GM18498 (cell line): ENCODE results near the gene CUX1.
"Not testable (repeated sequence)": the region's sequence is repeated elsewhere in the genome, so short reads cannot be mapped to it uniquely, and the experiment has no call there.

Source experiments
- ATAC-seq: cut with Tn5 transposase; IDR thresholded peaks from one replicate; pipeline ENCODE4 v1.9.1; 2021; ENCODE audit warnings: mild to moderate bottlenecking, moderate library complexity; ENCODE audit not compliant: unreplicated experiment

The CUX1 gene

DNA sequence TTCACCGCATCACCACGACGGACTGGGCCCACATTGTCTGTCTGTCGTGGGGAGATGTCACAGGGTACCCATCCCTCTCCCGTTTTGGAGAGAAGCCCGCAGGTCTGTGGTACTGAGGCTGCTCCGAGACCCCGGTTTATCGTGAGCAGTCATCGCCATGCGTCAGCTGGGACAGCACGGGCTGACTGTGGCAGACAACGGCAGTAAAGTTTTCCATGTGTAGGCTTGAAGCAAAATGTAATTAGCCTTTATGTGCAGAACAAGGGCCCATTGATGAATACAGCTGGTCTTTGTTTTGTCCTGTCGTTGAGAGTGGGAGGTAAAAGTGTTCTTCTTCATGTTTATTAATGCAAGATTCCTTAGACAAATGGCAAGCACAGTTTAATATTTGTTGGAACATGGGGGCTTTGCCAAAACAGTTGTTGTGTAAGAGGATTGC lies 301.8 kb downstream of the CUX1 start:
- ATAC-seq, result no peak

DNA sequence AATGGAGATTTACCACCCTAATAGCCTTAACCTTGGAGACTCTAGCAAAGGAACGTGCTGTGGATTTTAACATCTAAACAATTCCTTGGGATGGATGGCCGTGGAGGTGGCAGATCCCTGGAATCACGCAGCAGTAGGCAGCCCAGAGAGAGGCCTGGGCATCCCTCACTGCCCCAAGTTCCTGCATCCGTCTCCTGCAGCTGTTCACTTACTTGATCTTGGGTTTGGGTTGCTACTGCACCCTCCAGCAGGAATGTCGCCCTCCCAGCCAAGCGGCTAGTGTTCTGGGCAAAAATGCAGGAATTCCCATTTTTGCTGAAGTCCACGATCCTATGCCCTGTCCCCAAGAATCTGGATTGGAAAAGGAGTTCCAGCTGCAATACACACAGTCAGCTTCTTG lies 302.5 kb downstream of the CUX1 start:
- no peak for ATAC-seq

DNA sequence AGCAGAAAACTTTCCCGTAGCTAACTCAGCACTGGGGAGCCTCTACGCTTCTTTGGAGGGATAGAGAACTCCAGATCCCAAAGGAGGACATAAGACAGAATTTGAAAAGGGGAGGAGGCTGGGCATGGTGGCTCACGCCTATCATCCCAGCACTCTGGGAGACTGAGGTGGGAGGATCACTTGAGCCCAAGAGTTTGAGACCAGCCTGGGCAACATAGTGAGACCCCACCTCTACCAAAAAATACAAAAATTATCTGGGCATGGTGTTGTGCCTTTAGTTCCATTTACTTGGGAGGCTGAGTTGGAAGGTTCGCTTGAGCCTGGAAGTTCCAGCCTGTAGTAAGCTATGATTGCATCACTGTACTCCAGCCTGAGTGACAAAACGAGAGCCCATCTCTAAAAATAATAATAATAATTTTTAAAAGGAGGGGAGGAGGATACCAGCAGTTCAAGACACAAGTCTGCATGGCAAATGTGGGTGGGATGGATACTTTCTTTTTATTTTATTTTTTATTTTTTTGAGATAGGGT lies 303.3 kb downstream of the CUX1 start:
- ATAC-seq, result no peak

DNA sequence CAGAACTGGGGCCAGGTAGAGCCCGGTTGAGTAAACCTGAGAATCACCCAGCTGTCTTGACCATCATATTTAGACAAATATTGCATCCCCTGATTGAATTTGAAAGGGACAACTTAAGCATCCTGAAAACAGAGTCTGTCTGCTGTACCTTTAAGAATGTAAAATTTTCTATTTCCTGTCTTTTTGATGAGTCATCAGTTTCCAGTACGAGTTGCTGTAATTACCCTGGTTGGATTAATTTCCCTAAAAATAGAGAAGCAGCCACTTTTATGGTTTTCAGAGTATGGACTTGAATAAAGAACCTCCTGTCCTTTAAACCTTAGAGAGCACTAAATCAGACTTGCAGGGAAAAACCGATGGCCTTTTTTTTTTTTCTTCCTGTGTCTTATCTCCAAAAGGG lies 304.6 kb downstream of the CUX1 start:
- no peak for ATAC-seq

DNA sequence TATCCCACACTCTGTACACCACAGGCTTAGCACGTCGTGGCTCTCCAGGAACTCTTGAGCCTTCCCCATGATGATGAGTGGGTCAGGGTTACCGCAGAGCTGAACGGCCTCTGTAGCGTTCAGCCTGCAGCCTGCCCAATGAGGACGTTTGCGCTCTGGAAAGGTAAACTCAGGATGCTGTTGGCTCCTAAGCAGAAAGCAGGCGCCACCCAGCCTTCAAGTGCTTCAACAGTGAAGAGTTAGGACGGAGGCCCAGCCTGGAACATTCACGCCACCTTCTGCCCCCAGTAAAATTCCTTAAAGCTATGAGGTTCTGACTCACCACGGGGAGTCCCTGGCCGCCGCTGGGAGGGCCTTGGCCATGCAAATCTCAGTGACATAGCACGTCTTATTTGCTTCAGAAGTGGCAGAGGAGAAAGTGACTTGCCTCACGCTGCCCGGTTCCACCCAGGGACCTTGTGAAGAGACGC lies 307.7 kb downstream of the CUX1 start:
- ATAC-seq, result no peak

DNA sequence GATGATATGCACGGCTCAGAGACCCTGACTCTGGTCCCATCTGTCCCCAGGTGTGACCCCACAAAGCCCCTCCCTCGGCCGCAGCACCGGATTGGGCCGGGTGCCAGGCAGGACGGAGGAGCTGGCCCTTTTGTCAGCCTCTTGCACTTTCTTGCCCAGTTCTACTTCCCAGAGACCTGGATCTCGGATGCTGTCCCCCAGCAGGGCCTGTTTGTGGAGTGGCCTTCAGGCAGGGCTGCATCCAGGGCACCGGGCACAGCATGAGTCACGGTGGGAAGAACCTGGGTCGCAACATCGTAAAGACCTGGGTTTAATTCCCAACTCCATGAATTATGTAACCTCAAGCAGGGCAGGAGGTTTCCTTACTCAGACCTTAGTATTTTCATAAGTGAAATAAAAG lies 310.9 kb downstream of the CUX1 start:
- ATAC-seq, result no peak

DNA sequence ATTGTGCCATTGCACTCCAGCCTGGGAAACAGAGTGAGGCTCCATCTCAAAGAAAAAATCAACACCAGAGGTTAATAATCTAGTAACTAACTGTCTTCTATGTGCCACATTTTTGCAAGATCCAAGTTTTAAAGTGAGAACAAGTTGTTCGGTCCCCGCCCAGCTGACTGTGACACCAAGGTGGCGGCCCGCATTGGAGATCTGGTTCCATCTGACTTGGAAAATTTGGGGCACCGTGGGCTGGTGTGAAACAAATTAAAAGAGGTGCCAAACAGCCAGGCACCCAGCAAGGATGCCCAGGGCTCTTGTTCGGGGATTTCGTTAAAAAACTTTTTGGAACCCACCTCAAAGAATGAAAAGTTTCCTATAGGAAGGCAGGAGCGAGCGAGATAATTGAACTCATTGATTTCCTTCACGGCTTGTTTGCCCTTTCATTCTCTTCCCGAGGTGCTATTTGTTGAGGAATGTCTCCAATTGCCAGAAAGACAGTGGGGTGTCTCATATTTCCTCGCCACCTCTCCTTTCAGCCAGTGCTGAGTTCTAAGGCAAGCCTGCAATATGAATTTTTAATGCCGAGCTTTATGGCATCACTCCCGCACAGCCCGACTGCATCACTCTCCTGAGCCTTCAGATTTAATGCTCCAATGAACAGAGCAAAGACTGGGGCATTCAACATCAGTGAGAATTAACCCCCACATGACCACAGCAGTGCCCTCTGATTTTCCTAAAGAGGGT lies 312.4 kb downstream of the CUX1 start:
- no peak for ATAC-seq

DNA sequence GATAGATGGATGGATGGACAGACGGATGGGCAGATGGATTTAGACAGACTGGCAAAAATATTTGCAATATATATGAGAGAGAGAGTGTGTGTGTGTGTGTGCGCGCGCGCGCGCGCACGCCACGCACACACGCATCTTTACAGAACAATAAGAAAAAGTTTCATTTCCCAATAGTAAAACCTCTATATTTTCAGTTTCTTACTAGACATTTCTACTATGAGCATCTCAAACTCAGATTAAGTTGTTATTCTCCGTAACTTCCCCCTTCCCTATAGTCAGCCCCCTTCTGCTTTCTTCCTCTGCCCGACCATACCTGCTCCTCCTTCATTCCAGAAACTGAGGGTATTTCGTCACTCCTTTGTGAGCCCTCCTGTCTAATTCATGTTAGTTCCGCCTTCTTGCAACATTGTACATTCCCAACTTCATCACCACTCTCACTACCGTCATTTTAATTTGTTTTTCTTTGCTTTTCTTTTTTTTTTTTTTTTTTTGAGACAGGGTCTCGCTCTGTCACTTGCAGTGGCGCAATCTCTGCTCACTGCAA lies 314.9 kb downstream of the CUX1 start:
- ATAC-seq, result no peak

DNA sequence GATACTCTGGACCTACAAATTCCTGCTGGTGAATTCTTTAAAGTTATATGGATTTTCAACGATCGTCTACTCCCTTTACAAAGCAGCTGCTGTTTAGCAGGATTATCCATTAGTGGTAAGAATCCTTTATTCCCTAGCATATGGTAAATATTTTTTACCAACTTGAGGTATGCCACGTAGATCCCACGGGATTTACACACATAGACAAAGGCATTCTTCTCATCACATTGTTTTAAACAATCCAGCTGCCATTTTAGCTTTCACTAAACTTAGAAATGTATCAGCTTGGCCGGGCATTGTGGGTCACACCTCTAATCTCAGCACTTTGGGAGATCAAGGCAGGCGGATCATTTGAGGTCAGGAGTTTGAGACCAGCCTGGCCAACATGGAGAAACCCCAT lies 321.2 kb downstream of the CUX1 start:
- ATAC-seq, result no peak

DNA sequence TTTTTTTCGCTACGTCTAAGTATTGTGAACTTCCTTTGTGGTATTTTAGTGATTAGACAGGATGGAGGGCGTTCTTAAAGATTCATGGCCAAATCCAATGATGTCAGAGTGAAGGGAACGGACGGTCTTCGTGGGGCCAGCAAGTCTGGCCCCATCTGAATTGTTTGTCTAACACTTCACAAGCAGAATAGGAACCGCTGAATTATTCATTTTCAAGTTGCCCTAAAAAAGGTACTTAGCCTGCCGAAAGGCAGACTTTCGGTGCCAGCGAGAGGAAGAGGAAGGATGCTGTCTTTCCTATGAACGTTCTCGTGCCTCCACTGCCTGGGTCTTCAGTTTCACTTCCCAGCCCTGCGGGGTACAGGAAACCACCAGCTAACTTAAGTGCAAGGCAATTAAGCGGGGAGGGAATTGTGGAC lies 323.5 kb downstream of the CUX1 start:
- no peak for ATAC-seq

DNA sequence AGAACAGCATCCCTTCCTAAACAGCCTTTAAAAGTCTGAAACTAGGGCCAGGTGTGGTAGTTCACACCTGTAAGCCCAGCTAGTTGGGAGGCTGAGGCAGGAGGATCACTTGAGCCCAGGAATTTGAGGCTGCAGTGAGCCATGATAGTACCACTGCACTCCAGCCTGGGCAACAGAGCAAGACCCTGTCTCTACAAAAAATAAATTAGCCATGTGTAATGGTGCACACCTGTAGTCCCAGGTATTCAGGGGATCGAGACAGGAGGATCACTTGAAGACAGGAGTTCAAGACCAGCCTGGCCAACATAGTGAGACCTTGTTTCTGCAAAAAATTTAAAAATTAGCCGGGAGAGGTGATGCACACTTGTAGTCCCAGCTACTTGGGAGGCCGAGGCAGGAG lies 325.0 kb downstream of the CUX1 start:
- ATAC-seq, result not testable (repeated sequence)

DNA sequence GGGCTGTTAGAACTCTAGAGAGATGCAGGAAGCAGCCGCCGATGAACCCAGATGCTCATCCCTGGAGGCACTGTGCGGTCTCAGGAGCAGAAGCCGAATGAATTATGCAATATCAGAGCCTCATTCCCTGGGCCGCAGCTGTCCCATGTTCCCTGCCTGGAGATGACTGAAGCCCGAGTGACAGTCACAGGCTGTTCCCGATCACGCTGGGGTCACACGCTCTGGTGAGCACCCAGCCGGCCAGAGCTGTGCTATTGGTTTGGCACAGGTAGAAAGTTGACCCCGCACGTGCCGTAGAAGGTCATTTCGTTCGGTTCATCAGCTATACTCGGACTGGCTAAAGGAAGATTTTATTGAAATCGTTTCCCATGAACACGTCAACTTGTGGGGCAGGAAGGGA lies 328.7 kb downstream of the CUX1 start:
- no peak for ATAC-seq

DNA sequence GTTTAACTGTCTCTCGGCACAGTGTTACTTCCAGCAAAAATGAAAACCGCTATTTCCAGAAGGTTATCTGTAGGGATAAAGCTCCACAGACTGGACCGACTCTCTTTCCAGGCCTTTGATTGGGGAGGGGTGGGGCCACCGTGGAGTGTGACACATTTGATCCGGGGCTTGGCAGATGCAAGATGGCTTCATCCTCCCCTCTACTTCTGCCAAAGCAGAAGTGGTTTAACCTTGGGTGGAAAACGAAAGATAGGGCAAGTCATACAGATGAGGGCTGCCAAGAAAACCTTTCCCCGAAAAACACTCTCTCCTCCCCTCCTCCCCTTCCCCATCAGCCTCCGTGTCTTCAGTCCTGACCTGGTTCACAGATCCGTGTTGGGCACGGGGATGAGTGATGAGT lies 329.6 kb downstream of the CUX1 start:
- ATAC-seq, result no peak

DNA sequence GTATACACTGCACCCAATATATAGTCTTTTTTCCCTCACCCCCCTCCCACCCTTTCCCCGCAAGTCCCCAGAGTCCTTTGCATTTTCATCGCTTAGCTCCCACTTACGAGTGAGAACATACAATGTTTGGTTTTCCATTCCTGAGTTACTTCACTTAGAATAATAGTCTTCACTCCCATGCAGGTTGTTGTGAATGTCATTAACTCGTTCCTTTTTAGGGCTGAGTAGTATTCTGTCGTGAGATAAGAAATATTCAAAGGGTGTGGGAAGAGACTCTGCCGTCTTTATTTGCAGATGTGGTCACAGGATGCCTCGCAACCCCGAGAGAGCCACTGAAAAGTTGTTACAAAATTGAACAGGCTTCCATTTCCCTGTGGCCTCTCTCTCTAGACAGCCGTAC lies 331.4 kb downstream of the CUX1 start:
- ATAC-seq, result no peak

DNA sequence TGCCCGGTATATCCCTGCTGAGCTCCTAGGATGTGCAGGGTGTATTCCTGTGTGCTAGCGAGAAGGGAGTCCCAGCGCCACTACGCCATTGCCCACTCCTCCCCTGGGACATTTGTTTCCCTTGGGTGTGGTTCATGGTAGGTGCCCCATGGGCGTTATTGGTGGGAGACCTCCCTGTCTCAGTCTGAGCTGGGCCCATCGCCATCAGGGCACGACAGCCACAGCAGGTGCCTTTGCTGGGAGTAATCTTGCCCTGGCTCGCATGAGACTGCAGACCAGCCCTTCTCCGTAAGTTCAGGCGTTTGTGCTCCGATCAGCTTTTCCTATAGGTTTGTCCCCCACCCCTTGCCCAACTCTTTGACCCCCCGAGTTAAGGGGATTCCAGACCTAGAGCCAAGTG lies 332.0 kb downstream of the CUX1 start:
- no peak for ATAC-seq

DNA sequence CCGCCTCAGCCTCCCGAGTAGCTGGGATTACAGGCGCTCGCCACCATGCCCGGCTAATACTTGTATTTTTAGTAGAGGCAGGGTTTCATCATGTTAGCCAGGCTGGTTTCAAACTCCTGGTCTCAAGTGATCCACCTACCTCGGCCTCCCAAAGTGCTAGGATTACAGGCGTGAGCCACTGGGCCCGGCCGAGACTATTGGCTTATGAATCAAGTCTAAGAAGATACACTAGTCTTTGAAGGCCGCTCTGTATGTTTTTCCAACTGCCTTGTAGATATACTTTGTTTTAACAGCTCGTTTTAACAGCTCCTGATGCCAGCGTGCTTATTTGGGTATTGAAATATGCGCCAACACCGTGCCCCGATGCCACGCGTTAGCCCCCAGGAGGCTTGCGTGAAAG lies 332.8 kb downstream of the CUX1 start:
- no peak for ATAC-seq

DNA sequence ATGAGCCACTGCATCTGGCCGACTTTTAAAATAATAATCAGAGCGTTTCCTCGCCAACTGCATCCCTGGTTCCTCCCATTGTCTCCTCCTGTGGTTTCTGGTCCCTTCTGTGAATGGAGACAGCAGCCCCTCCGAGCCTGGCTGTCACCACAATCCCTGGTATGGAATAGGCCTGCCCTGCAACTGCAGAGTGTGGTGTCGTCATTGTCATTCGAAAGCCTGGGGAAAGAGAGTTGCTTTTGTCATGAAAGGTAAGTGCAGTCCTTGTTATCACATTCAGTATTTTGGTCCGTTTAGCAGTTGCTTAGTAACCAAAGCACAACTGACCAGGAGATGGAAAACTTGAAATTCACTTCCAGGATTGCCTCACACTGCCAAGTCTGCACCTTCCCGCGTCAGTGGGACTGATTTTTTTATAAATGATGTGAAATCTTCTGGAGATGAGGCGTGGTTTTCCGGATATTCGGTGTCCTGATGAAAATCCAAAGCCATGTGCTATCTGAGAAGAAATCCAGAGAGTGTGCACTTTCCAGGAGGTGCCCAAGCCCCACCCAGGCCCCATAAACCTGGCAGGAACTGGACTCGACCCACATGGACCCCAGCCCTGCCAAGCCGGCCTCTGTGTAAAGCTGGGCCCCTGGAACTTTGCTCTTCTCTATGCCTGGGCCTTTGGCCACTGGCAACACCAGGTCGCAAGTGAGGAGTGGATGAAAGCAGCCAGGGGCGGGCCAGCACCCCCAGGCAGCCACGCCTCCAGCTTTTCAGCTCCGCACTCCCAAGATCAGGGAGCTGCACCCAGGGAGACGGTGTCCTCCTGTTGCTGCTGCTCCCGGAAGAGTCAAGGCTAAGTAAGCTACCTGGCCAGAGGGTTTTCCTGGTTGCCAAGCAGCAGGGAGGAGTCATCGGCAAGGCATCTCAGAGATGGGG lies 335.5 kb downstream of the CUX1 start:
- ATAC-seq, result no peak

DNA sequence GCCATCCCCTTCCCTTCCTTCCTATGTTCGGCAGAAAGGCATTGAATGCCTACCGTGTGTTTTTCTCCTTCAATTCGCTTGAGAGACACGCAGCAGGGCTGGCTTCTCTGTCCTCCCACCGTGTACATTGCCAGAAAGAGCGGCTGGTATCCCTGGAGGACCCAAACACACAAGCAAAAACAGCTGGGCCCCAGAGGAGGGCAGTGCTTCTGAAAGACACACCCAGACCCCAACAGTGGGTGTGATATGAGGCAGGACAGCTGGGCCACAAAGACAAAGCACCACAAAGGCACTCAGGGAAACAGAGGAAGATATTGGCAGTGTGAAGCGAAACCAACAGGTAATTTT lies 336.1 kb downstream of the CUX1 start:
- no peak for ATAC-seq

DNA sequence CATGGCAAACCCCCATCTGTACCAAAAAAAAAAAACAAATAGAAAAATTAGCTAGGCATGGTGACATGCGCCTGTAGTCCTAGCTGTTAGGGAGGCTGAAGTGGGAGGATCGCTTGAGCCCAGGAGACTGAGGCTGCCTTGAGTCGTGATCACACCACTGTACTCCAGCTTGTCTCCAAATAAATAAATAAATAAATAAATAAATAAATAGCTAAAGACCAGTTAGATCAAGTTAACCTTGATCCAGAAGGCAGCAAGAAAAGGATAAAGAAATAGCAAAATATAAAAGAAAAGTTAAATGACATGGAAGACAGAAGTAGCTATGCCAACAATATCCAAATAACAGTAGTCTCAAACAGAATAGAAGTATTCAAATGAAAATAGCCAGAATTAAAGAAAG lies 337.0 kb downstream of the CUX1 start:
- no peak for ATAC-seq

DNA sequence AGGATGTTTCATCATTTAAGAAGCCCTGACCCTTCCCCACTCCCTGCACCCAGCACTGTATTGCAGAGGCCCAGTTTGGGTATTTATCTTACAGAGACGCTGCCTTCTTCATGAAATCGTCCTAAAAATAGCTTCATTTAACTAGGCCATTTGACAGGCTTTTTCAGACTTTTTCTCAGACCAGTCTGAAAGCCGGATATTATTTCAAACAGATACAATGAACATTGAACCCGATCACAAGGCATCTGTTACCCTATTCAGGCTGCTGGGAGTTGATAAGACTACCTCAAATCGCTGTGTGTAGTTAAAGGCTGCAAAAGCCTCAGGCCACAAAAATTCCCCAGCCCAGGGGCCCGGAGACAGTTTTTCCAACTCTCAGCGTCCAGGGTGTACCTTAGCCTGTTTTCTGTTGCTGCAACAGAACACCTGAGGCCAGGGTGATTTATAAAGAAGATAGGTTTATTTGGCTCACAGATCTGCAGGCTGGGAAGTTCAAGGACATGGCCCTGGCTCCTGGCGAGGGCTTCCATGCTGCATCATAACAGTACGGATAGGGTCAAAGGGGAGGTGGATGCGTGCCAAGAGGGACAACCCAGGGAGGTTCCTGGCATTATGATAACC lies 338.5 kb downstream of the CUX1 start:
- no peak for ATAC-seq

DNA sequence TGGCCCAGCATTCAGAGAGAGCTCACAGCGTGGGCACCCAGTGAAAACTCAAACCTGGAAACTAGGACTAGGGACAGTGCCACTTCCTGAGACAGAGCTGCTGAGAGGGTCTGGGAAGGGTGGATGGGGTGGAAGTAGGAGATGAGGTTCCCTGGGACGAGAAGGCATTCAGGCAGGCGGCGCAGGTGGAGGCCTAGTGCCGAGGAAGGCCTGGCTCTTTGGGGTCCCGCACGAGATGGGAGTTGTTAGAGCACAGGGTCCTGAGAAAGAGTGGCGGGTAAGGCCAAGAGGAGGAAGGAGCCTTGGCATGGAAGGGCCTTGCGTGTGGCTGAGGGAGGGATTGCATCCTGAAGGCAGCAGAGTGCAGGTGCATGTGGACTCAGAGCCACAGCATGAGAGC lies 339.4 kb downstream of the CUX1 start:
- ATAC-seq, result no peak
